Astrocyte of the spinal cord (primary cell): ENCODE data around the gene RGS6.

Experiments
- DNase-seq: peaks from one replicate; pipeline ENCODE4 v3.0.0; 2011; ENCODE audit warnings: low read depth, low spot score
- H3K4me3 ChIP-seq: 2 replicates; pipeline ENCODE4 v1.5.1; 2011; ENCODE audit warnings: low read depth, mild to moderate bottlenecking, low read length, moderate library complexity
- in situ Hi-C: cut with HindIII; loops from 2 replicates; pipeline ENCODE4 v1.10.0; 2017; ENCODE audit warnings: low sequenced_read_pairs
- TF ChIP-seq, protein P1 (sequence below): IDR thresholded peaks from 2 replicates; pipeline ENCODE4 v1.5.1; 2012; ENCODE audit warnings: low read depth, mild to moderate bottlenecking, low read length, inconsistent platforms

The RGS6 gene

DNA sequence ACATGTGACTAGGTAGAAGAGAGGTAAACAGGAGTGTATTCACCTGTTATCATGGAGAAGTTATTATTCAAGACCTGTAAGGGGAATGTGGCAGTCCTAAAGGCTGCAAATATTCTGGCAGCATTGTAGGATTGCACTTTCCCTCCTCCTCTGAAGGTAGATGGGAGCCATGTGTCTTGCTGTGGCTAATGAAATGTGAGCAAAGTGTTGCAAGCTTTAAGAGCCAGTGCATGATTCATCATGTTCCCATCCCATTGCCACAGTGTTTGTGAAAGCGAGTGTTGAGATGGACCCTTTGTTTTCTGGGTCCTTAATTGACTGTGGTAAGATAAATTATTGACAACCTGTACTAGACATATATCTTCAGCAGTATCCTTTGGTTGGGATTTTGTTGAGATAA, 128.7 kb downstream of the RGS6 start:
- DNase-seq: no peak
- TF ChIP-seq, protein P1, sequence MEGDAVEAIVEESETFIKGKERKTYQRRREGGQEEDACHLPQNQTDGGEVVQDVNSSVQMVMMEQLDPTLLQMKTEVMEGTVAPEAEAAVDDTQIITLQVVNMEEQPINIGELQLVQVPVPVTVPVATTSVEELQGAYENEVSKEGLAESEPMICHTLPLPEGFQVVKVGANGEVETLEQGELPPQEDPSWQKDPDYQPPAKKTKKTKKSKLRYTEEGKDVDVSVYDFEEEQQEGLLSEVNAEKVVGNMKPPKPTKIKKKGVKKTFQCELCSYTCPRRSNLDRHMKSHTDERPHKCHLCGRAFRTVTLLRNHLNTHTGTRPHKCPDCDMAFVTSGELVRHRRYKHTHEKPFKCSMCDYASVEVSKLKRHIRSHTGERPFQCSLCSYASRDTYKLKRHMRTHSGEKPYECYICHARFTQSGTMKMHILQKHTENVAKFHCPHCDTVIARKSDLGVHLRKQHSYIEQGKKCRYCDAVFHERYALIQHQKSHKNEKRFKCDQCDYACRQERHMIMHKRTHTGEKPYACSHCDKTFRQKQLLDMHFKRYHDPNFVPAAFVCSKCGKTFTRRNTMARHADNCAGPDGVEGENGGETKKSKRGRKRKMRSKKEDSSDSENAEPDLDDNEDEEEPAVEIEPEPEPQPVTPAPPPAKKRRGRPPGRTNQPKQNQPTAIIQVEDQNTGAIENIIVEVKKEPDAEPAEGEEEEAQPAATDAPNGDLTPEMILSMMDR: no peak
- in situ Hi-C loops: no loop called here
- H3K4me3 ChIP-seq: no peak overlapping the region

GRCh38 chr14:72061718-72062117, 129.5 kb downstream of the RGS6 start:
- in situ Hi-C loops: no loop called here
- TF ChIP-seq, protein P1: no peak
- no peak overlapping the region for H3K4me3 ChIP-seq
- DNase-seq: no peak

GRCh38 chr14:72063761-72064282, 131.6 kb downstream of the RGS6 start:
- TF ChIP-seq, protein P1: no peak
- no peak for DNase-seq
- no peak overlapping the region for H3K4me3 ChIP-seq
- in situ Hi-C loops: no loop called here

- no peak overlapping the region for H3K4me3 ChIP-seq
- TF ChIP-seq, protein P1: no peak
- no peak for DNase-seq
- in situ Hi-C loops: no loop called here
Measured at GRCh38 chr14:72064501-72064900, 132.3 kb downstream of the RGS6 start.

DNA sequence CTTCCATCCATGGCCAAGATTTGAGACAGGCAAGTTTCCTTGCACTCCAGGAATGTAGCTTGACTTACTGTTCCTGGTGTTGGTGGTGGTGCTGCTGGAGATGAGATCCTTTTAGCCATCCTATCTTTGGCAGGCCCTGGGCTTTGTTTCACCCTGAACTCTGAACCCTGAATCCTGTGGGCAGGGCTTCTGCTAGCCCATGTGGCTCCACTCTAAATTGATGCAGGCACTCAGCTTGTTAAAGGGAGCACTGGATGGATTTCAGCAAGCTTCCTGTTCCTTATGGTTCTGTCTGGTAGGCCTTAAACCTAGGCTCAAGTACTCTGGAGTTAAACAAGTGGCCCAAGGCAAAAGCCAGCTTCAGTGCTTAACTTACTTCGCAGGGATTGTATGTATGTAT, 138.2 kb downstream of the RGS6 start:
- in situ Hi-C loops: no loop called here
- DNase-seq: no peak
- no peak overlapping the region for H3K4me3 ChIP-seq
- TF ChIP-seq, protein P1: no peak

GRCh38 chr14:72075649-72076334, 143.6 kb downstream of the RGS6 start:
- H3K4me3 ChIP-seq: no peak overlapping the region
- no peak for DNase-seq
- in situ Hi-C loops: no loop called here
- TF ChIP-seq, protein P1: no peak

DNA sequence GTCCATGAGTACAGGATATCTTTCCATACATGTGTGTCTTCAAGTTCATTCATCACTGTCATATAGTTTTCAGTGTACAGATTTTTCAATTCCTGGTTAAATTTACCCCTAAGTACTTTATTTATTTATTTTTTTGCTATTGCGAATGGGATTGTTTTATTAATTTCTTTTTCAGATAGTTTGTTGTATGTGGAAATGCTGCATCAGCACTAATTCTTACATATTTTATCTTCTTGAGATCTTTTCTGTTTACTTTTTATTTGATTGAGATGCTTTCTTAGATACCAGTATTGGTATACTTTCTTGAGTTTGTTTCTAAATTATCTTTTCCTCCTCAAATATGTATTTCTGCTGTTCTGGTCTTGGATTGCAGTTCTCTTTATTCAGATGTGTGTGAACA, 148.9 kb downstream of the RGS6 start:
- H3K4me3 ChIP-seq: no peak overlapping the region
- in situ Hi-C loops: no loop called here
- TF ChIP-seq, protein P1: no peak
- DNase-seq: no peak
